HG02938 (cell line): ENCODE data around the gene TTC28.

ENCODE experiments used
- ATAC-seq: cut with Tn5 transposase; IDR thresholded peaks from one replicate; pipeline ENCODE4 v1.9.1; 2021; ENCODE audit warnings: mild to moderate bottlenecking, moderate library complexity; ENCODE audit not compliant: unreplicated experiment

Gene TTC28

GRCh38 chr22:27985323-27986275 lies 694.0 kb downstream of the TTC28 start:
- no peak for ATAC-seq

GRCh38 chr22:27984723-27985122 lies 694.9 kb downstream of the TTC28 start:
- ATAC-seq = no peak

- ATAC-seq = no peak
Observed at GRCh38 chr22:27984001-27984695, 695.5 kb downstream of the TTC28 start.

- ATAC-seq = no peak
Observed at GRCh38 chr22:27983361-27983791, 696.3 kb downstream of the TTC28 start.

- ATAC-seq = no peak
Observed at GRCh38 chr22:27982630-27983180, 696.9 kb downstream of the TTC28 start.

- ATAC-seq = no peak
Observed at GRCh38 chr22:27982106-27982505, 697.5 kb downstream of the TTC28 start.

- no peak for ATAC-seq
Observed at GRCh38 chr22:27980424-27981148, 699.1 kb downstream of the TTC28 start.

GRCh38 chr22:27978802-27979201 lies 700.8 kb downstream of the TTC28 start:
- ATAC-seq = no peak

- no peak for ATAC-seq
Observed at GRCh38 chr22:27978317-27978716, 701.3 kb downstream of the TTC28 start.

GRCh38 chr22:27976586-27976985 lies 703.1 kb downstream of the TTC28 start:
- no peak for ATAC-seq

GRCh38 chr22:27975381-27976013 lies 704.1 kb downstream of the TTC28 start:
- ATAC-seq = no peak

- ATAC-seq = no peak
Observed at GRCh38 chr22:27973846-27974245, 705.8 kb downstream of the TTC28 start.

- ATAC-seq = no peak
Observed at GRCh38 chr22:27972732-27973698, 706.6 kb downstream of the TTC28 start.

GRCh38 chr22:27971926-27972325 lies 707.7 kb downstream of the TTC28 start:
- ATAC-seq = no peak

GRCh38 chr22:27970596-27971220 lies 708.9 kb downstream of the TTC28 start:
- no peak for ATAC-seq

- ATAC-seq = no peak
Observed at GRCh38 chr22:27966168-27967064, 713.2 kb downstream of the TTC28 start.

GRCh38 chr22:27962268-27963044 lies 717.2 kb downstream of the TTC28 start:
- ATAC-seq = no peak
